GM21447 (cell line): ENCODE results near the gene PTPRN2.
"Not testable (repeated sequence)": the region's sequence is repeated elsewhere in the genome, so short reads cannot be mapped to it uniquely, and the experiment has no call there.

Experiments used
- ATAC-seq: cut with Tn5 transposase; IDR thresholded peaks from one replicate; pipeline ENCODE4 v1.9.1; 2021; ENCODE audit not compliant: unreplicated experiment

The PTPRN2 gene

DNA sequence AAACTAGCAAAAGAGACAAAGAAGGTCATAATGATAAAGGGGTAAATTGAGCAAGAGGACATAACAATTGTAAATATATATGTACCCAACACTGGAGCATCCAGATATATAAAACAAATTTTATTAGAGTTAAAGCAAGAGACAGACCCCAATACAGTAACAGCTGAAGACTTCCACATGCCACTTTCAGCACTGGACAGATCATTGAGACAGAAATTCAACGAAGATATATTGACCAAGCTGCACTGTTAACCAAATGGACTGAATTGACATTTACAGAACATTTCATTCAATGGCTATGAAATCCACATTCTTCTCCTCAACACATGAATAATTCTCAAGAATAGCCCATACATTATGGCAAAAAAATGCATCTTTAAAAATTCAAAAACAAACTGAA is 378.2 kb downstream of the PTPRN2 start:
- no peak for ATAC-seq

DNA sequence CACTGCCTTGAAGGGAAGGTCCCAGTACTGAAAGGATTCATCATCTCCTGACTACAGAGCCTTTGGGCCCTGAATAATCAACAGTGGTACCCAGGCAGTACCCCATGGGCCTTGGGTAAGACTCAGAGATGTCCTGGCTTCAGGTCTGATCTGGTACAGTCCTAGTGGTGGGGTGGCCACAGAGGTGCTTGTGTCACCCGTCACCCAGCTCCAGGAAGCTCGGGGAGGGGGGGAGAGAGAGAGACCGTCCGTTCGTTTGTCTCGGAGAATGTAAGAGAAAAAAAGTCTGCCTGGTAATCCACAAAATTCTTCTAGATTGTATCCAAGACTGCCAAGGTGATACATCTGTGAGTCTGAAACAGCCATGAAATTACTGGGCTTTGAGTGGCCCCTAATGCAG is 381.3 kb downstream of the PTPRN2 start:
- no peak for ATAC-seq

DNA sequence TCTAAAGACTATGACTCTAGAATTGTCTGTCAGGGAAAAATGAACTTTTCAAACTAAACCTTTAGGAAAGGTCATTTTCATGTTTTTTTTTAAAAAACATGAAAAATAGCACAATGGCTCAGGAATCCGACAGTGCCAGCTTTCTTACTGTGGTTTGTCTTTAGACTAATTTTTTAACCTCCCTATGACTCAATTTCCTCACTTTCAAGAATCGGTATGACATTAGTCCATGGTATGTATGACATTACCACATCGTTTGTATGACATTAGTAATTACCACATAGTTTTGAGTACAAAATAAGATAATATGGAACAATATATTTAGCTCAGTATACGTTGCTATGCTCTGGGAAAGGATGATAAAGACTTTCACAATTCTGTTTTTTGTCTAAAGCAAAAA is 383.2 kb downstream of the PTPRN2 start:
- ATAC-seq = no peak

DNA sequence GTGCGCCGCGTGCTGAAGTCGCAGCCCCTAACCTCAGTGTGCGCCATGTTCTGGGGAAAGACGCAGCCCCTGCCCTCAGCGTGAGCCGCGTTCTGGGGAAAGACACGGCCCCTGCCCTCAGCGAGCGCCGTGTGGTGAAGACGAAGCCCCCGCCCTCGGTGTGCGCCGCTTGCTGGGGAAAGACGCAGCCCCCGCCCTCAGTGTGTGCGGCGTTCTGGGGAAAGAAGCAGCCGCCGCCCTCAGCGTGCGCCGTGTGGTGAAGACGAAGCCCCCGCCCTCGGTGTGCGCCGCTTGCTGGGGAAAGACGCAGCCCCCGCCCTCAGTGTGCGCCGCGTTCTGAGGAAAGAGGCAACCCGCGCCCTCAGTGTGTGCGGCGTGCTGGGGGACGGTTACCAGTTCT is 383.7 kb downstream of the PTPRN2 start:
- ATAC-seq = not testable (repeated sequence)

DNA sequence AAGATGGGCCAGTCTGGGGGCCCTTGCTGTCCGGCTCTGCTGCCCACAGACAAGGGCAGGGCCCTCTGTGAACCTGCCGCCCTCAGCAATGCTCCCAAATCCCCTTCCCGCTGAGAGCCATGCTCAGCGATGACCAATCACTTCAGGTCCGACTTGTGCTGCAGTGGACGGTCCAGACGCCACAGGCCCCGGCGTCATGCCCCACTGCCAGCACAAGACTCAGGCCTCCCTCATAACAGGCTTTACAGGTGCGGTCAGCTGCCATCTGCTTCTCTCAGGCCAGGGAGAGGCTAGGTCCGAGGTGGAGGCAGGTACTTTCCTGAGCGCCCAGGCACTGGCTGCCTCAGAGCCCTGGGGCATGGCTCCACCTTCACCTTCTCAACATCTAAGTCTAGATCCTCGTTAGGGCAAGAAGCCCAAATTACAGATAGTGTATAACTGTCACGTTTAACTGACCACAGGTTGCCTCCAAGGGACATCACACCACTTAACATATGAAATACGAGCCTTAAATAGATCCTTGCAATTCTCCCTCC is 393.2 kb downstream of the PTPRN2 start:
- no peak for ATAC-seq

DNA sequence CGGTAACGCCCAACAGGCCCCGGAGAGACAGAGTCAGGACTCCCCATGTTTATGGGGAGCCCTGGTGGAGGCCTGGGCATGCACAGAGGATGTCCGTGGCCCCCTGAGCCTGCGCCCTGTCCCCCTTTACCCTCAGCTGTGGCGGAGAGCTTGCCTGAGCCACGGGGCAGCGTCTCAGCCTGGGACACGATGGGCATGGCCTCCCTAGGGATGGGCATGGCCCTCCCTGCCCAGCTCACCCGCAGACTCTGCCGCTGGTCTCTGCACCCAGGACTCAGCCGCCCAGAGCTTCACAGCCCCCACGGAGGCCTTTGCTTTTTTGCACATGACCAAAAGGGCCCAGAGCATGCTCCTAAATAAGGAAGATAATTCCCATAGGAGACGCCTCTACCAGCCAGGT is 394.2 kb downstream of the PTPRN2 start:
- no peak for ATAC-seq

DNA sequence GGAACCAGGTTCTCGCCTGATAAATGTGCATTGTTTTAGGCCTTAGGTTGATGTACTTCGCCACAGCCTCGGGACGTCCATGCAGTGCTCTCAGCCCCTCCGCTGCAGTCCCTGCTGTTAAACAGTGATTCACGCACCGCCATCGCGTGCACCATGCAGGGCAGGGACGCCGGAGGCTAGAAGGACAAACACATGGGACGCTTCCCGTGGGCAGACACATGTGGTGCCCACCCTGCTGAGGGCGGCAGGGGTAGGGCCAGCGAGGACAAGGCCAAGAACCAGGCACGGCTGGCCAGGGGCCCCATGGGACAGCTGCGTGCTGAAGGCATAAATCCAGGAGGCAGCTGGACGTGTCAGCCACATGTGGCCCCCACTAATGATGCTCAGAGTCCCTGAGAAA is 394.7 kb downstream of the PTPRN2 start:
- ATAC-seq = no peak

DNA sequence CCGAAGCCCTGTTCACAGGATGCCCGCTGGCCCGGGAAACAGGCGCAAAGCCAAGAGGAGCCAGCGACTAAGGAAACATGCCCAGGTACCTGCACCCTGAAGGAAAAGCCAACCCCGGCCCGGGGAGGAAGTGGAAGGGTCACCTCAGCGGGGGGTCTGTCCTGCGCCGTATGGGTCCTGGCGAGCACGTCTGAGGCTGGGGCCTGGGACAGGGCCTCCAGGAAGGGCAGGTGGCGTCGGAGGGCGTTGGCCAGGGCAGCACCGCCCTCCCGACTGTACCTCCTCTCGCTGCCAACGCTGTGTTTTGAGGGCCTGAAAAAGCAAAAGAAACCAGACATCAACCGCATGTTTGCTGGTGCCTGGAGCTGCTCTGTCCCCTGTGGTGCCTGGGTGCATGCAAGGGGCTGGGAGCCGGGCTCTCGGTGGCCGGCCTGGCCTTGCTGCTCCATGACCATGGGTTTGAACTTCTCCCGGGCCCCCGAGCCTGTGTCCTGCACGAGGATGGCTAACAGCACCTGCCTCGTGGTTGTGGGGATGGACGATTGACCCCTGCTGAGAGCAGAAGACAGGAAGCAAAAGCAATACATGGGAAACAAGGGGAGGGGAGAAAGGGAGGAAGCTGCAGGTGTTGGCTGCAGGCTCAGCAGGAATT is 395.3 kb downstream of the PTPRN2 start:
- no peak for ATAC-seq

DNA sequence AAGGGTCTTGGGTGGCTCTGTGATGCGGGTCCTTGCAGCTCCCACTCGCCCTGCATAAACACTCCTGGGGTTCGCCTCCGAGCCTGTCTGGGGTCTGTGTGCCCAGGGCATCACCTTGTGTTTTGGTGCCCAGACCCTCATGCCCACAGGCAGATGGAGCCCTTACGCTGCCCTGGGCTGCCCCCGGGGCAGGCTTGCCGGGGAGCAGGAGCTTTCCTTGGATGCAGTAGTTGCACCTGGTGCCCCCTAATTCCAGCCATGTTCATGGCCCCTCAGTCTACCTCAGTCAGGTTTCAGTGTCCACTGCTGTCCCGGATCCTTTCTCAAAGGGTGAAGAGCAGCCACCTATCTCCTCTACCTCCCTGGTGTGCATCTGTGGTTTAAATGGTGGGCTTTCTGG is 396.0 kb downstream of the PTPRN2 start:
- ATAC-seq = no peak

DNA sequence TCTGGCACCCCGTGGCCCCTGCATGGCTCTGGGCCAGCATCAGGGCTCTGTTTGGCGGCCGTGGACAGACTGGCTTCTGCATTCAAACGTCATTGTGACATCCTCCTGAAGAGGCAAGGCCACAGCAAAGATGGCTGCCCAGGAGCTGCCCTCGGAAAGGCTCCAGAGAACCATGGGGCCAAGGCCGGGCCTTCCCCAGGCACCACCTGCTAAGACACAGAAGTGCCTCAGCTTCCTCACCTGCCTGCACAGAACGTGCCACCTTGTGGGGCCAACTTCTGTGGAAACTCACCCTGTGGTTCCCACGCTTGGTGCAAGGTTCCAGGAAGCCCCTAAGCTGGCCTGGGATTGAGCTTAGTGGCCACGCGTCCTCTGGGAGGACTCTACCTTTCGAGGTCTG is 396.9 kb downstream of the PTPRN2 start:
- ATAC-seq = no peak

DNA sequence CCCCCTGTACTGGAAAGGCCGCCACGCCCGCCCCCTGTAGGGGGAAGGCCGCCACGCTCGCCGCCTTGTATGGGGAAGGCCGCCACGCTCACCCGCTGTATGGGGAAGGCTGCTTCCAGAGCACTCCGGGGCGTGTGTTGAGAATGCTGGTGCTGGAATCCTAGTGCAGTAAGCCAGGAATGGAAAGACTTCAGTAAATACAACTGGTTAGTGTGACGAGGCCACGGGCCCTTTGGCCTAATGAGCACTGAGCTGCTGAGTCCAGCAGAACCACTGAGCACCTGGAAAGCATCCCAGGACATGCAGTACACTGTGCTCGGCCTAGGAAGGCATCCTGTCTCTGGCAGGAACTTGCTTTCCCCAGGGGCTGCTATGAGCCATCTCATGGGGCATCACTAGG is 398.9 kb downstream of the PTPRN2 start:
- no peak for ATAC-seq

DNA sequence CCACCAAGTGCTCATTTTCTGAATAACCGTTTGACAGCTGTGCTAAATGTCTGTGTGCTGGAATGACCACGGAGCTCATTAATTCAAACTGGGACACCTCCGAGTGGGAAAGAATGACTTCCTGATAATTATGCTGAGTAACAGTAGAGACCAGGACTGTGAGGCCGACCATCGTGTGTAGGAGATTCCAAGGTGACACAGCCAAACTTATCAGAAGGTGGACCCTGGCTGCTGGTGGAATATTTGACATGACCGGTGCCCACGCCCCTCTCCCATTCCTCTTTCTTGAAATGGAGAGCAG is 400.0 kb downstream of the PTPRN2 start:
- ATAC-seq = no peak

DNA sequence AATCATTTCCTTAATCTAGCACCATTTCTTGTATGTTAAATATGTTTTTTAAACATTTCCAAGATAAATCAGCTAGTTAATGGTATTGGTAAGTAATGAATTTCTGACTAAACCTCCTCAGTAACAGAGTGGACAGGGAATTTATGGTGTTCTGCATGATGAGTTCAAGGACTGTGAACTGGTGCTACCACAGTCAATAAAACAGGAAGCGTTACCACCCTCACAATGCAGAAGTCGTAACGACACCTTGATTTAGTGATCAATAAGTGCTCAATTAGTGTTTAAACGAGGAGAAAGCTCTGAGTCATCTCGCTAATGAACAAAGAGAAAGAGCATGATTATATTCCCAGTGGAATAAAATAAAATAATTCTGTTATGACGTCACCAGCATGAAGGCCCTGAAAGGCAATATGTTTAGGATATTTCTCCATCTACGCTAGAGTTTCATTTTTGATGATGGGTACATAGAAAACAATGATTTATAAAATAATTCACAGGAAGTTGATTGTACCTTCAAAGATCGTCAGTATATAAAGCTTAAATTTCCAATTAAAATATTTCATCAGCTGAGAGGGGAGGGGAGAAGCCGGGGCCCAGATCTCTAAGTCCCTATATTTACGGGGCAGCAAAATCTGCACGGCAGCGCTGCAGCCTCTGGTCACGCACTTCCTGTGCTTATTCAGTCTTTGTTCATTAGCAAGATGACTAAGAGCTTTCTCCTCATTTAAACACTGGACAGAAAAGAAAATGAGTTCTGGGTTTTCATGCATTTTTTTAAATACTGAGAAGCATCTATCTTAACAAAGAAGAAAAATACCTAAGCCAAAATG is 400.5 kb downstream of the PTPRN2 start:
- no peak for ATAC-seq

DNA sequence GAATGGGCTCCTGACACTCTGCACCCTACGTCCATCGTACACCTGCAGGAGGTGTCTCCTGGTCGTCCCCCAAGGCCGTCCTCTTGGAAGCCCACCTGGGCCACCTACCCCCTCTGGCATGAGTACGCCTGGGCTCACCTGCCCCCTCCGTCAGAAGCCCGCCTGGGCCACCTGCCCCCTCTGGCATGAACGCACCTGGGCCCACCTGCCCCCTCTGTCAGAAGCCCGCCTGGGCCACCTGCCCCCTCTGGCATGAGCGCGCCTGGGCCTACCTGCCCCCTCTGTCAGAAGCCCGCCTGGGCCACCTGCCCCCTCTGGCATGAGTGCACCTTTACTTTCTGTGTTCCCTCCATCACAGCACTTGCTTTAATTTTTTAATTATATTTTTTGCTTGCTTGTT is 401.2 kb downstream of the PTPRN2 start:
- ATAC-seq = no peak

DNA sequence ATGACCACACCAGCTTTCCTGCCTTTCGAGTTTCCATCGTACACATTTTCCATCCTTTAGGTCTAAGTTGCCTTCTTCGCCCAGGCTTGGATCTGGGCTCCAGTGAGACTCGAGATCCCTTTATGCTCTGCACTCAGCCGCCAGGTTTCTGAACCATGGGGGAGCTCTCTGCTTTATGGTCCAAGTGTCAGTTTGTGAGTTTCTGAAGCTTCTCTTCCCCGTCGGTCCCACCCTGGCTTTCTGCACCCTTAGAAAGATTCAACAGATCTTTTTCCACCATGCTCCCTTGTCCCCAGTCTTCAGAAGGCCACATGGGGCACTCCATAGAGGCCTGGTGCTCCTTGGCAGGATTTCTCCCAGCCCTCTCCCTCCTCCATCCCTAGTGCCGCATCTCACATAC is 402.0 kb downstream of the PTPRN2 start:
- ATAC-seq = no peak

DNA sequence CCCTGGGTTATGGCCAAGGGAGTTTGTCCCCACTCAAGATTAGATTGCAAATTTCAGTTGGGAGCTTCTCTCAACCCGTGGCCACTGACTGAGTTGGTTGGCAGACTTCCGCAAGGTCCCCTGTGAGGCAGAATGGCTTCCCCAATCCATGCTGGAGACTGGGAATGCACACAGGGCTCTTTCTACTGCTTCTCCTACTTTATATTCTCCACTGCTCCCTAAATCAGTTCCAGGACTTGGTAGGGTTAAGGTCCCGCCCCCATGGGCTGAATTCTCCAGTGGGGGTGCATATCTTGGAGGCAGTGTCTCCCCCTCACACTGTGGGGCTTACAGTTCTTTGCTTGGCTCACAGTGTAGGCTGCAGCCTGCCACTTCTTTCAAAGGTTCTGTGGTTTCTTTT is 404.2 kb downstream of the PTPRN2 start:
- ATAC-seq = no peak

DNA sequence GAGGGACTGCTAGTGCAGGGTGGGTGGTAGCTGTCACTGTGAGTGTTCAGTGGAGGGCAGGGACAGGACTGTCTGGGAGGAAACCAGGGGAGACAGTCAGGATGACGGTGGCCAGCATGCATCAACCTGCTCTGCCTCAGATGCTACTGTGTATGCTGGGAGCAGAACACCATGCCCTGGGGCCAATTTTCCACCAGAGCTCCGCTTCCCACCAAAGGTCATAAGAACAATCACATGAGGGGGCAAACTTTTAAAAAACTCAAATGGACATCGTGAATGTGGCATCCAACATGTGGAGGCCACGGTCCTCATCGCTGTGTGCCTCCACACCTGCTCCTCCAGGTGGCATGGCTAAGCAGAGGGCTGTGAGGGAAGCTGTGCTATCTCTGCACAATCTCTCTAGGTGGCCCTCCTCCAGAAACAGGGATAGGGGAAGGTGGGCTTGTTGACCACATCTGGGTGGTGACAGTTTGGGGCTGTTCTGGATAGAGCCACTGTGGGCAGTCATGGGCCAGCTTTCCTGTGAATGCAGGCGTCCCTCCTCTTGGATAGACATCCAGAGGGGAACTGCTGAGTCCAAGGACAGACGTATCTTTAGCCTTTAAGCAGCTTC is 411.0 kb downstream of the PTPRN2 start:
- no peak for ATAC-seq

DNA sequence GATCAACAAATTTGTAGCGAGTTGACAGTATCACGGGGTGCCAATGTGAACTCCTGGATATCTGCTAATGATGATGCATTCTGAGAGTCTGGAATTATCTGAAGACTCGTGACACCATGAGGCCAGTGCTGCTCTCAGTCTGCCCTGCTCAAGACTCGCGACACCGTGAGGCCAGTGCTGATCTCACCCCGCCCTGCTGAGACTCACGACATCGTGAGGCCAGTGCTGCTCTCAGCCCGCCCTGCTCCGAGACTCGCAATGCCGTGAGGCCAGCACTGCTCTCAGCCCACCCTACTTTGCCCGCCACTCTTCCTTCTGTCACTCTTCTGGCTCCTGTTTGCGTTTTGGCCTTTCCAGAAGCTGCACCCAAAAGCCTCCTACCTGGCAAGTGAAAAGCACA is 411.8 kb downstream of the PTPRN2 start:
- ATAC-seq = no peak

DNA sequence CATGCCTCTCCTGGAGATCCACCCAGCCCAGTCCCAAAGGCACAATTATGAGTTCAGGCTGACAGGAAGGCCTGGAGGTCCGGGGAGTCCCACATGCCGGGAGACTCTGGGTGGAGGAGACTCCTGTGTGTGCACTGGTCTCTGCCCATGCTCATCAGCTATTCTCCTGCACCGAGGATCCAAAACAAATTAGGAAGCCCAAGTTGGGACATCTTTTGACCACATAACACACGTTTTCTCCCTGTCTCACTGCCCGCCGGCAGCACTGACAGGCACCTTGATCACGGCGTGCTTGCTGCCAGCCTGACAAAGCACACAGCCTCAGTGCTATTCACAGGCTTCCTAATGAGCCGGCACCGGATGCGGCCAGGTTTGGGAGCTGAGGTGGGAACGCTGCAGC is 412.7 kb downstream of the PTPRN2 start:
- no peak for ATAC-seq

DNA sequence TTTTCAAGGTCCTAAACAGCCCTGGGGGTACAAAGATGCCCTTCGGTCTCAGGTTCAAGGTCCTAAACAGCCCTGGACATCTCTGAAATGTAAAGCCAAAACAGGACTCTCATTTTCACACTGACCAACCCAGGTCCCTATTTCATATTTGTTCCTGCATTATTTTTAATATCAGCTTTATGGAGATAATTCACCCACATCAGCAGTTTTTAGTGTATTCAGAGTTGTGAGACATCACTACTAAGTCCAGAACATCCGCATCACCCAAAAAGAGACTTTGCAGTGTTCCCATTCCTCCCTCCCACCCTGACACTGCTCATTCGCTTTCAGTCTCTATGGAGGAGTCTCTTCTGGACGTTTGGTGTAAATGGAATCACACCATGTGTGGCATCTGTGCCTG is 420.2 kb downstream of the PTPRN2 start:
- ATAC-seq = no peak

DNA sequence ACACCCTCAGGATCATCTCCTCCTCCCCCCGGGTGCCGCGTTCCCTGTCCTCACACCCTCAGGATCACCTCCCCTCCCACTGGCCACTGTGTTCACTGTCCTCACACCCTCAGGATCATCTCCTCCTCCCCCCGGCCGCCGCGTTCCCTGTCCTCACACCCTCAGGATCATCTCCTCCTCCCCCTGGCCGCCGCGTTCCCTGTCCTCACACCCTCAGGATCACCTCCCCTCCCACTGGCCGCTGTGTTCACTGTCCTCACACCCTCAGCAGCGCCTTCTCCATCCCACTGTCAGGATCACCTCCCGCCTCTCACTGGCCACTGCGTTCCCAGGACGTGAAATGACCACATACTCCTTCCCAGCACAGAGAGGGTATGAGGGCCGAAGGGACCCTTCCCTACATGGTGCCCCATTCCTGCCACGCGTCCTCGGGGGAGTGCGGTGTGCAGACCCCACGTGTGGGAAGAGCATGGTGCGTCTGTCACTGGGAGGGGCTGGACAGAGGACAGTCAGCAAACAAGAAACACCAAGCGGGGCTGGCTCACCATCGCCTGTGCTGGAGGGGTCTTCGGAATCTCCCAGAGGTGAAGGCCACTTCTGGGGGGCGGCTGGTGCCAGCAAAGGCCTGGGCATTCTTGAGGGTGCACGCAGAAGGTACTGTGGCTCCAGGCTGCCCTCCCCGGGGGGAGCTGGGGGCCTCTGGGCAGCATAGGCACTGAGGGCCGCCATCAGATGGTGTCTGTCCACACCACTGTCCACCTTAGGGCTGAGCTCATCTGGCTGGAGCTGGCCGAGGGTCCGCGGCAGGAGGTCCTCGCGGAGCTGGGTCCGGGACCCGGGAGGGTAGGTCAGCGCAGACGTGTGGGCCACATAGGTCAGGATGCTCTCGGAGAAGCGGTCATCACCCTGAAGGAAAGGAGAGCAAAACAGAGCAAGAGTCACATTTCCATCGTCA is 421.0 kb downstream of the PTPRN2 start:
- no peak for ATAC-seq
